ENCODE data around the gene RABGAP1L.
"Not testable (repeated sequence)": the region's sequence is repeated elsewhere in the genome, so short reads cannot be mapped to it uniquely, and the experiment has no call there.

The RABGAP1L gene

DNA sequence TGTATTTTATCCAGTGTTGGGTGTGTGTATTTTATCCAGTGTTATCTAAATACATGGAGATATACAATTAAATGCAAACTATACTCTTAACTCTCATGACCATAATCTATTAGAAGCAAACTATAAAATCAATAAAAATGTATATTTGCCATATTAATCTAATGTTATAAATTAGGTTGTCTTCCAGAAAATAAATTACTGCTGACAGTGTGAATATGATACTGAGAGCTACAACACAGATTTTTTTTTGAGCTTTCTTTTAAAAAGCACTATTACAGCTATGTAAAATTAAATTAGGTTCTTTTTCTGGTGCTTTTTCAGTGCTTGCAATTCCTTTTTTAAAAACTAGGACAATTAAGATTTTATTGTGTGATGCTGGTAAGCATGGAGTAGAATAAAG lies 269.4 kb downstream of the RABGAP1L start:
- no peak for DNase-seq

DNA sequence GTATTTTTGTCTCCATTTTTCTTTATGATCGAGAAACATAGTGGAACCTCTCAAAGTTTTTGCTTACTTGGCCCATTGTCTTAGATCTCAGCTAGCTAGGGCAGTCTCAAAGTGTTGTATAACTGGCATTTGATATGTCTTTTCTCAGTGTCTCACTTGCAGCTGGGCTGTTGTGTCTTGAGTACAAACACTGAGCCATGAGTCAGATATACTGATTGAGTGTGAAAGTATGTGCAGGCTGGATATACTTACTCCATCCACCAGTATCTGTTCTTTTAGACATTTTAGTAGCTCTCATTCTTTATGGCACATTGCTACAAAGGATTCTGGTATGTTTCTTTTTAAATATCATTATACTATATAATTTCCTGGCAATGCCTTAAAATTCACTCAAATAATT lies 274.1 kb downstream of the RABGAP1L start:
- no peak for DNase-seq

DNA sequence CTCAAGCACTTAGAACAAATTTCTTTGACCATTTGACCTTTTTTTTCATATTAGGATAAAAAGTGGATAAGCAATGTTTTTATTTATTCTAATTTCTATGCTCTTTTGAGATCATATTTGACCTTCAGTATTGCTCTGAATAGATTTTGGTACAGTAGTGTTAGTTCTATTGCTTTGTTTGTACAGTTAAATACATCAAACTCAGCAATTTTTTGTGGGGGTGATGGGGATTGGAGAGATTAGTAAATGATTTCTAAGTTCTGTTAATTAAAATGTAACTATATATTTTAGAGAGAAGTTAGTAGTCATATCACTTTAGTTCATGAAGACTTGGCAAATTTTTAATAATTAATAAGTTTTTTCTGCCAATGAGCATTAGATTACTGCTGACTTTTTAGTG lies 286.0 kb downstream of the RABGAP1L start:
- no peak for DNase-seq

DNA sequence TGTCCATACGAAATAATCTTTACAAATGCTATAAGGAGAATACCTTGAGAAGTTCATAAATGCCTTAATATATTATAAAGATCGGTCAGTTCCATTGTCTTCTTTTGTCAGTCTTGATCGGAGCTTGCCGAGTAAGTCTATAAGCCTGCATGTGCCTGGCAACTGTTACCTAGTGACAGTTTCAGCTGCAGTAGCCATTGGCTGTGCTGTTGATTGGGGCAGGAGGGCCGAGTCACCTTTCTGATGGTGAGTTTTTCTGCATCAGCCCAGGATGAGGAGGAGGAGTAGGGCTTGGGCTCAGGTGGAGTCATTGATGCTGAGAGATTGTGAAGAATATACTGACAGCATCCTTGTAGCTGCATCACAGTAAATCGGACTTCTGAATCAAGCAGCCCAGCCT lies 286.5 kb downstream of the RABGAP1L start:
- DNase-seq = peak in 9 of 56 donors; percentile 0 to 25 (median 16)

DNA sequence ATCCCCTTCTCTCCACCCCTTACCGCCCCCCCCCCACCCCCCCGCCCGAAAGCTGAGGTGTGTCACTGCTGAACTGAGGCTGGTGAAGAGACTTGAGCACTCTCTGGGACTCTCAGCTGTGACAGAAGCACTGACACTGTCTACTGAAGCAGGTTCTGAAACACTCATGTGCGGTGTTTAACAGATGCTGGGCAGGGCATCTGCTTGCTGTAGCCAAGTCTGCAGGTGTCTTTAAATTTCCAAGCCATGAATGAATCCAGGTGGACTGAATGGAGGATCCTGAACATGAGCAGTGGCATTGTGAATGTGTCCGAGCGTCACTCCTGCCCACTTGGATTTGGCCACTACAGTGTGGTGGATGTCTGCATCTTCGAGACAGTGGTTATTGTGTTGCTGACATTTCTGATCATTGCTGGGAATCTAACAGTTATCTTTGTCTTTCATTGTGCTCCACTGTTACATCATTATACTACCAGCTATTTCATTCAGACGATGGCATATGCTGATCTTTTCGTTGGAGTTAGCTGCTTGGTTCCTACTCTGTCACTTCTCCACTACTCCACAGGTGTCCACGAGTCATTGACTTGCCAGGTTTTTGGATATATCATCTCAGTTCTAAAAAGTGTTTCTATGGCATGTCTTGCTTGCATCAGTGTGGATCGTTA lies 288.7 kb downstream of the RABGAP1L start, which contains the start of gene GPR52:
Gene GPR52, plus strand, starts transcription at position 99 of the 665 bp plus-strand sequence. Its CDS starts 148 bp downstream, at position 247.
- peak in 13 of 56 donors; percentile 4 to 32 (median 17) for DNase-seq

DNA sequence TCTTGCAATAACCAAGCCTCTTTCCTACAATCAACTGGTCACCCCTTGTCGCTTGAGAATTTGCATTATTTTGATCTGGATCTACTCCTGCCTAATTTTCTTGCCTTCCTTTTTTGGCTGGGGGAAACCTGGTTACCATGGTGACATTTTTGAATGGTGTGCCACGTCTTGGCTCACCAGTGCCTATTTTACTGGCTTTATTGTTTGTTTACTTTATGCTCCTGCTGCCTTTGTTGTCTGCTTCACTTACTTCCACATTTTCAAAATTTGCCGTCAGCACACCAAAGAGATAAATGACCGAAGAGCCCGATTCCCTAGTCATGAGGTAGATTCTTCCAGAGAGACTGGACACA lies 289.2 kb downstream of the RABGAP1L start:
- DNase-seq = peak in 1 of 56 donors; percentile 22

DNA sequence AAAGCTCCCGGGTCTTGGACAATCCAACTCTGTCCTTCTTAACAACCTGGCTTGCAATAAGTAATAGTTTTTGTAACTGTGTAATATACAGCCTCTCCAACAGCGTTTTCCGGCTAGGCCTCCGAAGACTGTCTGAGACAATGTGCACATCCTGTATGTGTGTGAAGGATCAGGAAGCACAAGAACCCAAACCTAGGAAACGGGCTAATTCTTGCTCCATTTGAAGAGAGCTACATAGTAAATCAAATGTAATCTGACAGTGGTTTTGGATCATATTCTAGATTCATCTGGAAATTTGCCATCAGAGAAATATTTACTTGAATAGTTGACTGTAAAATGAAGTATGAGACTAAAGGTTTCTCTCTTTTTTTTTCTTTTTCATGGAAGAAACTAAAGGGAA lies 289.7 kb downstream of the RABGAP1L start:
- no peak for DNase-seq

DNA sequence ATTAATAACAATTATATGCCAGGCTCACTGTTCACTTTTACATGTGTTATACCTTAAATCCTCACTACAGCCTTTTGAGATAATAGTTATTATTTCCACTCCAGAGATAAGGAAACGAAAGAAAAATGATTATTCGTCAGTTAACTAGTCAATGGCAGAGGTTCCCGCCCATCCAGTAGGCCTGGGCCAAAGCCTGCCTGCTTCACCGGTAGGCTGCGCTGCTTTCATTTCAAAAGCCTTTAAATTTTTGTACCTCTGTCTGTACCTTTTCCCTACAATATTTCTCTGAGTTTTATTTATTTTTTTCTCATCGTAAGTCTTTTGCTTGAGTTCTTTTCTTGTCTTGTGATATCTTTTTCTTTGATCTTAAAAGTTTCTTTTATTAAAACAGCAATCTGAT lies 292.1 kb downstream of the RABGAP1L start:
- peak in 1 of 56 donors; percentile 10 for DNase-seq

DNA sequence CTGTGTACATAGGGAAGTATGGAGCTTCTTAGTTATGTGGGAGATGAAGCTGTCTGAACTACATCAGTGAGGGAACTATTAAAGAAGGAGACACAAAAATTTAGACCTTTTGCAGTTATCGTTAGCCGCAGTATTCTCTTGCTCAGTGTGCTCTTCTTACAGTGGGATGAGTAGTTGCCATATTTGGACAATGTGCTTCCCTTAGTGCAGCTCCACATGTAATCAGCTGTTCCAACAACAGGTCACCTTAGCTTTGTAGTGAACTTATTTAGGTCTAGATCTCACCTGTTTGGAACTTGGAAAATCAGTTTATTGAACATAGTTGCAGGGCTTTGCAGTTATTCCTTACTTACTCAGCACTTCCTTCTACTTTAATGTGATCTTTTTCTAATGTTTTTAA lies 306.5 kb downstream of the RABGAP1L start:
- DNase-seq = no peak

DNA sequence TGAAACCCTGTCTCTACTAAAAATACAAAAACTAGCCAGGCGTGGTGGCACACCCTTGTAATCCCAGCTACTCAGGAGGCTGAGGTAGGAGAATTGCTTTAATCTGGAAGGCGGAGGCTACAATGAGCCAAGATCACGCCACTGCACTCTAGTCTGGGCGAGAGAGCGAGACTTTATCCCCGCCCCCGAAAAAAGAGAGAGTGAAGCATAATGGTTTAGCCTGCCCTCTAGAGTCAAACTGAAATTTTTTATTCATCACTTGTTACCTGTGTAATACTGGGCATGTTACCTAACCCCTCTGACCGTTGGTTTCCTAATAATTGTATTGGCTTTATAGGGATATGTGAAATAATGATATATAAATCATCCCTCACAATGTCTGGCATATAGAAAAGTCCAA lies 307.3 kb downstream of the RABGAP1L start:
- no peak for DNase-seq

DNA sequence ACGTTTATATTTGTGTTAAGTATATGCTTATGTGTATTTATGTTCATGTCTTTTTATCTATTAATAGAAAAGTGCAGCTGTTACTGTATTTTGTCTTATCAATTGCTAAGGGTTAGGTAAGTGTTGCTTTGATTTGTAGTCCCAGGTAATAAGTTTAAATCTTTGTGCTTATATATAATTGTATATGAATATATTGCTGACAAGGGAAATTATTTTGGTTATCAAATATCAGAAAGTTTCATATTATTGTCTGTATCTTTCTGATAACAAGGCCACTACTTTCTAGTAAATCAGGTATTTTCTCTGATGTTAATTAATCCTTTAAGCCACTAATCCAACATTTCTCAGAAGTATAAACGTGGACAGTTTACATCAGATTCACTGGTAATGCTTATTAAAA lies 309.7 kb downstream of the RABGAP1L start:
- DNase-seq = no peak

DNA sequence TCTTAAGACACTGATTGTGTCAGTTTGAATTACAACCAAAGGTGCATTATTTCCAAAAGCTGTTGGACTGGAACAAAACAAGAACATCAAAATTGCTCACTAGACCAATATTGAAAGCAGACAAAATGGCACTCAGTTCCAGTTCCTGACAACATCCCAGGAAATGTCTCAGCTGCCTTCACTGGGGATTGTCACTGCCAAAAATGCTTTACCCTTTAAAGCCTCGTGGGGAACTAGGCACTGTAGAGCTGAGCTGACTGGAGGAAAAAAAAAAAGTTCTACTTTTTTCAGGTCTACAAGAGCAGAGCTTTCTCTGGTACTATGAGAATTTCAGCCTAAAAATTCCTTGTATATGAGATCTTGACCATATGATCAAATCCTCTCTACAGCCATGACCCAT lies 310.4 kb downstream of the RABGAP1L start:
- no peak for DNase-seq

DNA sequence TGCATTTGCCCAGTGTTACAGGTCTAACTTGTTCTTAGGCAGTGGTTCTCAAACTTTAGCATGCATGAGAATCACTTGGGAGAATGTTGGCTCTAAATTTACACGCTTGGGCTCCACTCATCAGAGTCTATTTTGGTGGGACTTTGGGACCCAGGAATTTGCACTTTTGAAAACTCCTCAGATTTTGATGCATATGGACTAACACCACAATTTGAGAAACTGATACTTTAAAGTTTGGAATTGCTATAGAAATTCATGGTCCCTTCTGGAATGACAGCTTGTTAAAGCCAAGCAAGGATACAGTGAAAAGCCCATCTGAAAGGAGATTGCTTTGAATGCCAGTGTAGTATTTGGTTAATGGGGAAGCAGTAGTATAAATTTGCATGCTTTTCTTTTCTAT lies 320.0 kb downstream of the RABGAP1L start:
- DNase-seq = no peak

DNA sequence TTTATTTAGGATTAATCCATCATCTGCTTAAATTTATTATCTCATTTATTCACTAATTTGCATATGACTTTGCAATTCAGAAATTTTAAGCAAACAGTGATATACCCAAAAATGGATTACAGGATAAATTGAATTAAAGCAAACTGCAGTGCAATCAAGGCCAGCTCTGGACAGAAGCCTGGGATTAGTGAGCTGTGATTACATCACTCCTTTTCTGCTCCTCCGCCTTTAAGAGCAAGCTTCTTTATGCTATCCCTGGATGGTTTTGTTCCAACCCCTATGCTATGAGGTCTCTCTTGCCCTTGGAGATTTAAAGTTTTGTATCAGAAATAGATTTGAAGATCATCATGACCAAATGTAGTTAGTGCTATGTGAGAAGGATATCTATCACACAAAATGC lies 321.0 kb downstream of the RABGAP1L start:
- DNase-seq = no peak

DNA sequence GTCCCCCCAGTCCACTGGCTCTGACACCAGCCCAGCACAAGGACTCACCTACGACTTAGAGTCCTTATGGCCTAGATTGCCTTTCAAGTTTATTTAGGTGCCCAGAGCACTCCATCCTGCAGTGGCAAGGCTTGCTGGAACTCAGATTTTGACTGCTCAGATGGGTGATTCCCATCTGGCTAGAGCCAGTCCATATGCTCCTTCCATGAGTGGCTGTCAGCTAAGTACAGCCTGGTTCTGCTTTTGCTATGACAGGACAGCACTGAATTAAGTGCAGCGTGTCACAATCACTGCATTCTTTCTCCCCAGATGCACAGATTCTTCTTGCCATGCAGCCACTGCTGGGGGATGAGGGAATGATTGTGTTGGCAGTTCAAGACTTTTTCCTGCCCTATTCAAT lies 332.3 kb downstream of the RABGAP1L start:
- no peak for DNase-seq

DNA sequence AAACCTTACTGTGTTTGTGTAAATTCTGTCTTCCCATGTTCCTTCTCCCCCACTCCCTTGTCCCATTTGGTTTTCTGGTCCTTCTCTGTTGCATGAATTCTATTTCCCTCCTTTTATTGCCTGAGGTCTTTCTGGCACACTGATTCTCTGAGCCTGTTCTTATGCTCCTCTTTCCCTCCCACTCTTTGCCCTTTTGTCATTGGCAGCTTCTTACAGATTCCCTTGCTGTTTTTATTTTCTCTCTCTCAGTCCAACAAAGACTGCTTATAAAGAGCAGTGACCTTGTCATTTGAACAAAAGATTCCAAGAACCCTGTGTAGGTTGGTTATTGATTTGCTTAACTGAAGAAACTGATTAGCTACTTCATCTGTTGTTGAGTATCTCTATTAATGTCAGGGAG lies 338.2 kb downstream of the RABGAP1L start:
- no peak for DNase-seq

DNA sequence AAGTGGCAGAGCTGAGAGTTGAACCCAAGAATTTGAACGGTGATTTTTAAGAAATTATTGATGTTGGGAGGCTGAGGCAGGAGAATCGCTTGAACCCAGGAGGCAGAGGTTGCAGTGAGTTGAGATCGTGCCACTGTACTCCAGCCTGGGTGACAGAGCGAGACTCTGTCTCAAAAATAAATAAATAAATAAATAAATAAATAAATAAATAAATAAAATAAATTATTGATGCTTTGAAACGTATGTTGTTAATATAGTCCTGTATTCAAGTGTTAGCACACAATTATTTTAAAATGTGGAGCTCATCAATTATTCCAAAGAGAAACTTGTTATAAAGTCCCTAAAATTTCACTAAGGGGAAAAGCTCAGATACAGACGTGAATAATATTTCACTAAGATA lies 357.4 kb downstream of the RABGAP1L start:
- DNase-seq = not testable (repeated sequence)

DNA sequence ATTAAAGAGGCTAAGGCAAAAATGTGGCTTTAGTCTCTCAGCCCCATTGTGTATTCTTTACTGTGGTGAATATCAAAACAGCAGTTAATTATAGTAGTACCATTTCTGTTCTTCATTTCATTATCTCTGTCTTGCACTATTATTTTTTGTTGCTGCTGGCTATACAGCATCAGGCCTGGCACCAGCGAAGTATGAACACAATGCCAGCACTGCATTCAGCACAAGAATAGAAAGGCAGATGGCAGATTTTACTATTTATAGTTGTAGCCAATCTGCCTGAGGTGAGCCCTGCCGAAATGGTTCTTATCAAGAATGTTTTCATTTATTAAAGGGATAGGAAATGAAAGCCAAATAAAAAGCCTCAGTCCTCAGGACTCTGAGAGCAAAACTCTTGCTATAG lies 360.5 kb downstream of the RABGAP1L start:
- DNase-seq = peak in 1 of 56 donors; percentile 4

DNA sequence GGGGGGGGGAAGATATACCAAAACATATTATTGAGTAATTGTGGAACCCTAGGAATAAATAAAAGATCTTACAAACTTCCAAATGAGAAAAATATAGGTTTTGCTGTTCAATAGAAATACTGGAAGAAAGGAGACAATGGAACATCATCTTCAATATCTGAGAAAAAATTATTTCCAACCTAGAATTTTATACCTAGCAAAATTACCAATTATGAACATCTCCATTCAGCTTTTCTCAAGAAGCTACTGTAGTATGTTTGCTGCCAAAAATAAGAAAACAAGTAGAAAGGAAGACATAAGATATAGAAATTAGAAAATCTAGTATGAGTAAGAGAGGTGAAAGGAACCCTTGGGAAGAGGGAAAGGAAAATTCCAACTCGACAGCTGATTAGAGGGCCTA lies 372.4 kb downstream of the RABGAP1L start:
- DNase-seq = no peak

DNA sequence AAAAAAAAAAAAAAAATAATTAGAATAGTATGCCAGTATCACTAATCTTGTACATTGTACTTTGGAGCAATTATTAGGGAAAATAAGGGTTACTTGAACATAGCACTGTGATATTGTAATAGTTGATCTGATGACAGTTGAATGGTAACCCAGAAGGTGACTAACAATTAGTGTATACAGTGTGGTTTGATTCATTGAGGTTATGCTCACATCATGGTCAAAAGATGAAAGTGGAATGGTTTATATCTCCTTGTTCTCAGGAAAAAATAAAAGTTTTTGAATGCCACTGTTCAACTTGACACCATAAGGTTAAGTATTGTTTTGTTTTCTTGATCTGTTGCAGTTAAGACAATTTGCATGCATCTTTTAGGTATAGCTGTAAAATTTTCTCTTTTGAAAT lies 375.5 kb downstream of the RABGAP1L start:
- no peak for DNase-seq

DNA sequence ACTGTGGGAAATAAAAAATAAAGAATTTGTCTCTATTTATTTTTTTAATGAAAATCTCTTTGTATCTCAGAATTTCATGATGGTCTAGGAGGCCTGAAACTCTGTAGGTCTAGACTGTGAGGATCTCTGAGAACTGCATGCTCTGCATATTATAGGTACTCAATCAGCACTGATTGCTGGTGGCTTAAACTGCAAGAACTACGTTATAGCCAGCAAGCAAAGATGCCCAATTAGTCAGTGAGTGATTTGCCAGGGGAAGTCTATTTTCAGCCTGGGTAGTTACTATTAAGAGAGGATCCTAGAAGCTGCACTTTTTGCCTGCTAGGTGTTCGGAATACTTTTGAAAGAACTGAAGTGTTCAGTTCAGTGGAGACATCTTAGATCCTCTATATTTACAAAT lies 375.9 kb downstream of the RABGAP1L start:
- DNase-seq = no peak

DNA sequence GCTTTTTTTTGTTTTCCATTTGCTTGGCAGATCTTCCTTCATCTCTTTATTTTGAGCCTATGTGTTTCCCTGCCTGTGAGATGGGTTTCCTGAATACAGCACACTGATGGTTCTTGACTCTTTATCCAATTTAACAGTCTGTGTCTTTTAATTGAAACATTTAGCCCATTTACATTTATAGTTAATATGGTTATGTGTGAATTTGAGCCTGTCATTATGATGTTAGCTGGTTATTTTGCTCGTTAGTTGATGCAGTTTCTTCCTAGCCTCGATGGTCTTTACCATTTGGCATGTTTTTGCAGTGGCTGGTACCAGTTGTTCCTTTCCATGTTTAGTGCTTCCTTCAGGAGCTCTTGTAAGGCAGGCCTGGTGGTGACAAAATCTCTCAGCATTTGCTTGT lies 384.1 kb downstream of the RABGAP1L start:
- DNase-seq = not testable (repeated sequence)

DNA sequence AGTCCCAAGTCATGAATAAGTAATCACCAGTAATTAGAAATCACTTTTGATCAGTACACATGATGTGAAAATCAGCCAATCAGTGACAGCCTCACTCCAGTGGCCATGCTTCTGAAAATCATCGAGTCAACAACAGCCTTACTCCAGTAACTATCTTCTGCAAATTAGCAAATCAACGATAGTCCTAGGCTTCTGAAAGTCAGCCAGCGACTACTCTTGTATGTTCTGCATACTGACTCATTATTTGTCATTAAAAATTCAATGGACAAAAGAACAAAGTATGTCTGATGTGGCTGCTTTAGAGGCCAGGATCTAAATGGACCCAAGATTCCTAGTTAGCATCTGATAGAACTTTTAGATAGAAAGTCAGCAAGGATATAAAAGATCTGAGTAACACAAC lies 391.0 kb downstream of the RABGAP1L start:
- no peak for DNase-seq

DNA sequence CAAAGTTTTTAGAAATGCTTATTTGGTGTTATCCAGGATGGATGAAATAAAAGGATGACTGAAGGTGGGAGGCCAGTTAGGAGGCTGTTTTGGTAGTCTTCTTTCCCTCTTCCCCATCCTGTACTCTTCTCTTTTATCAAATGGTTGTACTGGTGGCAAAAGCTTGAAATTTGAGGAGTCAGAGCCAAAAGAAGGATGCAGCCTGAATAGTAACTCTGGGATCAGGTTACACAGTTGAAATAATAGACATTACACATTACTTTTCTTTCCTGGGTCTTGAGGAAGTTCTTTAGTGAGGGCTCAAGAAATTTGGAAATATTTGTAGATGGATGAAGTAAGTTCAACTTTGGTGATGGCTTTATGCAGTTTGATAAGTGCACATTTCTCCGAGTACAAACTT lies 397.1 kb downstream of the RABGAP1L start:
- no peak for DNase-seq

All from nucleus accumbens (tissue), 56 donors.